ENCODE results near the gene CAPN15. TPM values are rescaled to one million over a fixed set of nuclear protein-coding genes. Genes with fewer than 3 reads are reported as not detected.
A peak's percentile ranks its signal among the peaks of the same experiment; 100 is the strongest.

Gene CAPN15
- total RNA-seq, 6 experiments from 2014 or later = 17.3 to 34.3 (median 23.3) TPM

- Histone ChIP-seq H3K9me3 (no peaks in the 10 kb centered on the region), H3K36me3 (no peaks in the 10 kb centered on the region), H3K27me3 (no peaks in the 10 kb centered on the region), H3K4me1 (peaks cover 0 to 41% (median 10%) of the 10 kb centered on the region in 4 donors), H3K27ac (peak overlapping the region in 1 of 3 donors; percentile 20), H3K4me3 (no peak overlapping the region)
- TF ChIP-seq POLR2A (IDR thresholded peaks at IDR 0.05) (no peak), CTCF (IDR thresholded peaks at IDR 0.05) (no peak)
- DNase-seq (peak; percentile 72 to 92 (median 88)), ATAC-seq (peak; percentile 10 to 71 (median 58))
- intact Hi-C loops (cut with DNase I) = loop anchor here in 1 of 2 donors (10.0 kb wide), 1 partner anchor 52 kb away; the partner anchor contains the start of genes METTL26 and WFIKKN1
- WGBS (ENCODE audit: insufficient coverage, low coverage, low lambda C conversion rate, missing lambda C conversion rate) = 0% methylated on average over 2 of the region's 21 CpGs
Measured at GRCh38 chr16:582614-583331, 55.3 kb downstream of the CAPN15 start.

- peak overlapping the region in 1 of 3 donors; percentile 20 for H3K27ac ChIP-seq
- H3K4me3 ChIP-seq = no peak overlapping the region
- no peaks in the 10 kb centered on the region for H3K27me3 ChIP-seq
- H3K36me3 ChIP-seq = no peaks in the 10 kb centered on the region
- peaks cover 0 to 46% (median 12%) of the 10 kb centered on the region in 4 donors for H3K4me1 ChIP-seq
- no CpG with 5 or more reads among the region's 16 CpGs for WGBS (ENCODE audit: insufficient coverage, low coverage, low lambda C conversion rate, missing lambda C conversion rate)
- TF ChIP-seq POLR2A (IDR thresholded peaks at IDR 0.05) (no peak), CTCF (IDR thresholded peaks at IDR 0.05) (no peak)
- peak in 3 of 4 donors; percentile 31 to 43 (median 41) for ATAC-seq
- H3K9me3 ChIP-seq = no peaks in the 10 kb centered on the region
- peak in 2 of 3 donors; percentile 60 to 78 for DNase-seq
- intact Hi-C loops (cut with DNase I) = loop anchor here in 1 of 2 donors (10.0 kb wide), 1 partner anchor 51 kb away; the partner anchor contains the start of genes METTL26 and WFIKKN1
Measured at GRCh38 chr16:583470-583814, 55.9 kb downstream of the CAPN15 start.

- H3K4me1 ChIP-seq = peaks cover 0 to 46% (median 12%) of the 10 kb centered on the region in 4 donors
- TF ChIP-seq CTCF (IDR thresholded peaks at IDR 0.05) (no peak), POLR2A (IDR thresholded peaks at IDR 0.05) (no peak)
- DNase-seq = no peak
- H3K4me3 ChIP-seq = no peak overlapping the region
- intact Hi-C loops (cut with DNase I) = loop anchor here in 1 of 2 donors (10.0 kb wide), 1 partner anchor 51 kb away; the partner anchor contains the start of genes METTL26 and WFIKKN1
- H3K9me3 ChIP-seq = no peaks in the 10 kb centered on the region
- H3K27ac ChIP-seq = peak overlapping the region in 1 of 3 donors; percentile 20
- H3K36me3 ChIP-seq = no peaks in the 10 kb centered on the region
- no peak for ATAC-seq
- no peaks in the 10 kb centered on the region for H3K27me3 ChIP-seq
- no CpG with 5 or more reads among the region's 38 CpGs for WGBS (ENCODE audit: insufficient coverage, low coverage, low lambda C conversion rate, missing lambda C conversion rate)
Measured at GRCh38 chr16:583815-584591, 56.5 kb downstream of the CAPN15 start.

- H3K27me3 ChIP-seq = no peaks in the 10 kb centered on the region
- peak; percentile 0 to 13 (median 4) for ATAC-seq
- H3K4me3 ChIP-seq = no peak overlapping the region
- TF ChIP-seq POLR2A (IDR thresholded peaks at IDR 0.05) = no peak
- TF ChIP-seq CTCF (IDR thresholded peaks at IDR 0.05) = peak in 3 of 4 donors; percentile 22 to 24 (median 24)
- H3K9me3 ChIP-seq = no peaks in the 10 kb centered on the region
- intact Hi-C loops (cut with DNase I) = loop anchor here in 1 of 2 donors (10.0 kb wide), 1 partner anchor 49 kb away; the partner anchor contains the start of genes METTL26 and WFIKKN1
- no peaks in the 10 kb centered on the region for H3K36me3 ChIP-seq
- H3K27ac ChIP-seq = no peak overlapping the region
- H3K4me1 ChIP-seq = peaks cover 0 to 46% (median 12%) of the 10 kb centered on the region in 4 donors
- peak; percentile 69 to 82 (median 74) for DNase-seq
- 9% methylated on average over 2 of the region's 10 CpGs for WGBS (ENCODE audit: insufficient coverage, low coverage, low lambda C conversion rate, missing lambda C conversion rate)
Measured at GRCh38 chr16:585351-585750, 57.8 kb downstream of the CAPN15 start.

Measured in right lobe of liver (tissue), 6 donors.